ENCODE results near the gene OLFM1. TPM values are rescaled to one million over a fixed set of nuclear protein-coding genes. Genes with fewer than 3 reads are reported as not detected.

Gene OLFM1
- total and polyA plus RNA-seq, 9 of the 15 experiments (the other 6 are each of a cell fraction or from before 2014, with no cell fraction given) = not detected

GRCh38 chr9:135139366-135139959, 52.0 kb downstream of the OLFM1 start (continued):
- TF ChIP-seq ZNF639 (CRISPR knock-in tag; conservative IDR thresholded peaks at IDR 0.05 in 1 of 2, IDR thresholded peaks at IDR 0.05 in 1 of 2) (no peak), USF2 (CRISPR knock-in tag; IDR thresholded peaks at IDR 0.05) (peak; percentile 85), SIX5 (IDR thresholded peaks at IDR 0.05; ENCODE audit: borderline replicate concordance in 1 of 2, insufficient read depth in 1 of 2, low read depth in 1 of 2, low read length in 2 of 2) (peak; percentile 45 to 53; a peak in 3 of 4 replicates), RFX1 (IDR thresholded peaks at IDR 0.05) (no peak), KLF13 (tag; IDR thresholded peaks at IDR 0.05; ENCODE audit: borderline replicate concordance, low read depth) (no peak), HMGXB4 (CRISPR knock-in tag; IDR thresholded peaks at IDR 0.05) (no peak), NFE2 (IDR thresholded peaks at IDR 0.05; ENCODE audit: low read depth) (no peak), MCM7 (IDR thresholded peaks at IDR 0.05) (no peak), THRB (CRISPR knock-in tag; conservative IDR thresholded peaks at IDR 0.05) (no peak), AFF4 (CRISPR knock-in tag; IDR thresholded peaks at IDR 0.05) (no peak)

All from K562 (cell line).